Measurements from ENCODE around the gene KDM4B.

KDM4B gene

DNA sequence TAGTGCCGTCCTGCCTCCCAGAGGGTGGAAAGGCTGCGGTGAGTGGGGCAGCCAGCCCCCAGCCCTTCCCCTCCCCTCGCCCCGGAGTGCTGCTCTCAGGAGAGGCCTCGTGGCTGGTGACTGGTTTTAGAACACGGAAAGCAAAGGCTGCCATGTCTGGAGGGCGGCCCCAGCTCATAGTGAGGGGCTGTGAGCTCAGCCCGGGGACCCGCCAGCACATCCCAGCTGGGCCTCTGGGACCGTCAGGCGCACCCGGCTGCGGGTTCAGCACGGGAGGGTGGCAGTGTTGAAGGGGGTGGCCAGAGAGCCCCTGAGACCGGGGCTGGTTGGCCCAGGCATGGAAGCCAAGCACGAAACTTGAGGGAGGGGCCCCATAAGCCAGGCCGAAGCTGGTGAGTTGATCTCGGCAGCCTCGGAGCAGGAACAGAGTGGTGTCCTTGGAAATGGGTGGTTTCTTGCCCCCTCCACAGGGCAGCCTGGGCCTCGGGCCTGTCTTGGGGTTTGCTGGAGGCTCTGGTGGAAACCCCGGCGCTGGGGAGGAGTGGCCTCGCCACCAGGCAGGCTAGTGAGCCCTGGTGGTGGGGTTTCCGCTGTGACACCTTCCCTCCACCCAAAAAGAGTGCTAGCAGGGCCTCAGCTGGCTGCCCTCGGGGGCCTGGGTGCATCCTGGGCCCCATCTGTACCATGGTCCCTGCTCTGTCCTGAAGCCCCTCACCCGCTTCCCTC is 157.7 kb downstream of the KDM4B start:
- DNase-seq: no peak

DNA sequence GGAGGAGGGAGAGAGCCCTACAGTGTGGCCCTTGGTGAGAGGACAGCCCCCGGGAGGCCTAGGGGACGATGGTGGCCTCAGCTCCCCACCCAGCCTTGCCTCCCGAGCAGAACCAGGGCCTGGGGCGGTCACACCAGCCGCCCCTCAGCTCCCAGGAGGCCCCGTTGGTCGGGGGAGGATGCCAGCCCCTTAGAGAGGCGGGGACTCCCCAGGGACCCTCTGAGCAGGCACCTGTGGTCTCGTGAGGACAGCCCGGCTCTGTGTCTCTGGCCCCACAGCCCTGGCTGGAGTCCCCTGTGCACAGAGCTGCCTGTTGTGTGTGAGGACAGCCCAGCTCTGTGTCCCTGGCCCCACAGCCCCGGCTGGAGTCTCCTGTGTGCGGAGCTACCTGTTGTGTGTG is 158.8 kb downstream of the KDM4B start:
- no peak for DNase-seq

DNA sequence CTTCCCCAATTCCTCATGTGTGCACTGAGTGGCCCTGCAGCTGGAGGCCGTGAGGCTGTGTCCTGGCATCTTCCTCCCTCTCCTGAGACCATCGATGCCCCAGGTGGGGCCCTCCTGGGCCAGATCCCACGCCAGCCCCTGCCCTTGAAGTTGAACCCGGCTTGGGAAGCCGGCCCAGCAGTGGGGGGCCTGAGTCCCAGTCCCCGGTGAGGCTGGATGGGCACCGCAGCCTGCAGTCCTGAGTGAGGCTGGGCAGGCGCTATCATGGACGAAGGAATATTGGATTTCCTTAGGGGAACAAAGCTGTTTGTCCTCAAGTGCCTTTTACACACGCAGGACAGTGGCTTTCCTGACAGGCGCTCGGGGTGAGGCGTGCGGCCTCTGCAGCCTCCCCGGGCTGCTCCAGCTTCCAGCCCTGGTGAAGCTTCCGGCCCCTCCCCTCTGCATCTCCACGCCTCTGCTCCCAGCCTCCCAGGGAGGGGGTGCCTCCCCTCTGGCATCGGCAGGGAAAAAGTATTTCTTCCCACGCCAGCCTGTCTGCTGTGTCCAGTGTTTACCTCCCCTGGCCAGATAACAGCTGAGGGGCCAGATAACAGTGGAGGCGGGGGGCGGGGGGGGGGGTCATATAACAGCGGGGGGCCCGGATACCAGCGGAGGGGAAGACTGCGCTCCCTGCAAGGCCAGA is 159.5 kb downstream of the KDM4B start:
- no peak for DNase-seq

DNA sequence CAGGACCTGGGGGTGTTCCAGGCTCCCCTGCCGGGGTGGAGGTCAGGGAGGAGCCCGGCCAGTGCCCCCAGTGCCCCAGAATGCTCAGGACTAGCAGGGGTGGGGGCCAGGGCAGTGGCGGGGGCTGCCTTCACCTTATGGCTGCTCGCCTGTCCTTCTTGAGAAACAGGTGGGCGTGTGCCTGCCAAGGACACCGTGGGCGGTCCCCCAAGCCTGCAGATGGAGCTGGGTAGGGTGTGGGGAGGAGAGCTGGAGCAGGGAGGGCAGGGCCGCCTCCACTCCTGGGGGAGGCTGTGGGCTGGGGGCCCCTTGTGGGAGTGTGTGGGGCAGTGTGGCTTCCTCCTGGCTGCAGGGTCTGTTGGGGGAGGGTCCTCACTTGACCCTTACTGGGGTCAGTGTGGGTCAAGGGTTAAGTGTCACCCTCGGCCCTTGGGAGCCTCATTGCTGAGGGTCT is 160.1 kb downstream of the KDM4B start:
- DNase-seq: no peak

DNA sequence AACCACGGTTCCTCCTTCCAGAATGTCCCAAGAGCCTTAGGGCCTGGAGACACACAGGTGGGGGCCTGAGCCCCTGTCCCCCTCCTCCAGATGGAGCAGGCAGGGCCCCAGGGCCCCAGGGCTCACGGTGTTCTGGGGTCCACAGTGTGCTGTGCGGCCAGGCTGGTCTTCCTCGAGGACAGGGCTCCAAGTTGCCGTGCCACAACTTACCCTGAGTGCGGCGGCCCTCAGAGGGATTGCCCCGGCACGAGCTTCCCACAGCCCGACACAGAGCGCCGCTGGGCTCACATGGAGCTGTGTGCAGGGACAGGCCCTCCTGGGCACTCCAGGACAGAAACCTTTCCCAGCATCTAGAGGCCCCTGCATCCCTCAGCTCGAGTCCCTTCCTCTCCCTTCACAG is 160.8 kb downstream of the KDM4B start:
- no peak for DNase-seq

DNA sequence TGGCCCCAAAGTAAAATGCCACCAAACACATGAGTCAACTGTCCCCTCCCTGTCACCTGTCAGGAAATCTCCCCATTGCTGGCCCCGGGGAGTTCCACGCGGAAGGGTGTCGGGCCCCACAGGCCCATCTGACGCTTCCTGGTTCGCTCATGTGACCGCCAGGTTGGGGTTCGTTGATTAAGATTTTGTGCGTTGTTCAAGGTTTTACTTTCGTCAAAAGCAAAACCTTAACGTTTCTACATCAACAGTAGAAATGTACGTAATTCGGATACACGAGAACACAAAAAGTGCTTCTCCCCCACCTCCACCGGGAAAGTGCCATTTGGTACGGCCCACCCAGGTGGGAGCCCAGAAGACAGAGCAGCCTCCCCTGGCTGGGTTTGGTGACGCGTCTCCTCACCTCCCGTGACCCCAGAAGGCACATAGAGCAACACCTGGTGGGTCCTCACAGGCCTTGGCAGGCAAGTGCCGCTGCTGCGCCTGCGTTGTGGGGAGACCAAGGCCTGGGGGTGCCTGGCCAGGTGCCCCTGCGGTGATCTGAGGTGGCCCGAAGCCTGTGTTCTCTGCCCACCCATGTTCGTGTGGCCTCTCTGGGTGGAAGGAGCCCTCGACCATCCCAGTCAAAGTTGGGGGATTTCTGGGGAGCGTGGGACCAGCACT is 161.6 kb downstream of the KDM4B start:
- DNase-seq: no peak

DNA sequence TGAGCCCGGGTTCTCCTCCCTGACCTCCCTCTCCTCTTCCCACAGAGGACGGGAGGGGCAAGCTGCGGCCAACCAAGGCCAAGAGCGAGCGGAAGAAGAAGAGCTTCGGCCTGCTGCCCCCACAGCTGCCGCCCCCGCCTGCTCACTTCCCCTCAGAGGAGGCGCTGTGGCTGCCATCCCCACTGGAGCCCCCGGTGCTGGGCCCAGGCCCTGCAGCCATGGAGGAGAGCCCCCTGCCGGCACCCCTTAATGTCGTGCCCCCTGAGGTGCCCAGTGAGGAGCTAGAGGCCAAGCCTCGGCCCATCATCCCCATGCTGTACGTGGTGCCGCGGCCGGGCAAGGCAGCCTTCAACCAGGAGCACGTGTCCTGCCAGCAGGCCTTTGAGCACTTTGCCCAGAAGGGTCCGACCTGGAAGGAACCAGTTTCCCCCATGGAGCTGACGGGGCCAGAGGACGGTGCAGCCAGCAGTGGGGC is 162.2 kb downstream of the KDM4B start:
- DNase-seq: no peak

DNA sequence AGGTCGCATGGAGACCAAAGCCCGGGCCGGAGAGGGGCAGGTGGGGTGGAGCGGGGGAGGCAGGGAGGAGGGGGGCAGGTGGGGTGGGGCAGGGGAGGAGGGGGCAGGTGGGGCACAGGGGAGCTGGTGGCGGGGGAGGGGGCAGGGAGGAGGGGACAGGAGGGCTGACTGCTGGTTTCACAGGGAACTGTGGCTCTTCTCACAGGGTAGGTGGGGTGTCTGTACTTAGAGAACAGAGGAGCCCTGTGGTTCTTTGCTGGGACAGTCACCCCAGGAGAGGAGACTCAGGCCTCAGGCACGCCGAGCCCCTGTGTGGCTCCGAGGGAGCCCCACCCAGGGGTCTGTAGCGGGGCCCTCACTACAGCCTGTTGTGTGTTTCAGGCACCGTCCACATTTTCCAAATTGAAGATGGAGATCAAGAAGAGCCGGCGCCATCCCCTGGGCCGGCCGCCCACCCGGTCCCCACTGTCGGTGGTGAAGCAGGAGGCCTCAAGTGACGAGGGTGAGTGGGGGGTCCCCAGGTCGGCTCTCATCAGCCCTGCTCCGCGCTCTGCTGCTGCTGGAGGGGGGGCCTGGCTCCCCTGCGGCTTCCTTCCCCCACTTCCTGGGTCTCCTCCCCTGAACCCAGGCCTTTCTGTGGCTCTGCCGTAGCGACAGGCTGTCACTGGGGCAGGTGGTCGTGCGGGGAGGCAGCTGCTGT is 162.7 kb downstream of the KDM4B start:
- no peak for DNase-seq

DNA sequence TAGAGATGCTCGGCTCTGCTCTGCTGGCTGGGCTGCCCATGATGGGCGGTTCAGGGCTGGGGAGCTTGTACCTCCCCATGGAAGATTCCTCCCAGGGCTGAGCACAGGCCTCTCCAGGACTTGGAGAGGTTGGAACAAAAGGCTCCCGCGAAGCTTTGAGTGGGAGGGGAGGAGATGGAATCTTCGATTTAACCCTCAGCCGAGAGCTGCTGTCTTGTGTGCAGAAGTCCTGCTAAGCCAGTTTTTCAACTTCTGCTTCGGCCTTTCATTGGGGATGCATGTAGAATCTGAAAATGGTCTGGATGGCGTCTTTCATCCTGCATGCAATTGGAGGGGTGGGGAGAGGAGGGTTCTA is 163.3 kb downstream of the KDM4B start:
- DNase-seq: no peak

DNA sequence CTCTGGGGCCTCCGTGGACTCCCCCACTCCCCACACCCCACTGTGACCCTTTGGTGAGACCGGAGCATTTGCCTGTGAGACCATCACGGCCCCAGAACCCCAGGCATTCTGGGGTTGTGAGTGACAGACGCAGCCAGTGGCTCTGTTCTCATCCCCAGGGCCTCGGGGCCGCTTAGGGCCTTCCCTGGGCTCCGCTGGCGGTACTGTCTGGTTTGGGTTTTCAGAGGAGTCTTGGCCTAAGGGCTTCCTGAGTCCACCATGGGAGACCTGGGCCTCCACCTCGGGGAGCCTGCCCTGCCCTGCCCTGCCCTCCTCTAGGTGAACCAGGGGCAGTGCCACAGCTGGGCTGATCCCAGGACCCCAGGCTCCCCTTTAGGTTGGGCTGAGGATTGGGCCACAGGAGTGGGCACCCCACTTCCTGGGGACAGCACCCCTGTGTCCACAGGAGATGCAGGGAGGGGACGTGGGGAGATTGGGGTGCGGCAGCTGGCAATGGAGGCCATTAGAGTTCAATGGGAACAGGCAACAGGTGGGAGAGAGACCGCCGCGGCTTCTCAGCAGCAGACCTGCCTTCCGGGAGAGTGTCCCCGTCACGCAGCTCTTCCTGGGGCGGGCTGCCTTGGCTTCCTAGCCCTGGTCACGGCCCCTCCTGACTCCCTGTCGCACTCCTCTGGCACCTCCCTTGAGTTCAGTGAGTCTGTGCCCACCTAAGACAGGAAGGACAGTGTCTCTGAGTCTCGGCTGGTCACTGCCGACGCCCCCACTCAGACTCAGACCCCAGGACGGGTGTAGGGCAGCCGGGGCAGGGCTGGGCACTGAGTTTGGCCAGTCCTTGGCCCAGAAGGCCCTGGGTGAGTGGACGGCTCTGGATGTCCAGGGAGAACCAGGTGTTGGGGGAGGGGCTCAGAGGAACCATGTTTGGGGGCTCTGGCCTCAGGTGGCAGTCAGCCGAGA is 164.1 kb downstream of the KDM4B start:
- no peak for DNase-seq

DNA sequence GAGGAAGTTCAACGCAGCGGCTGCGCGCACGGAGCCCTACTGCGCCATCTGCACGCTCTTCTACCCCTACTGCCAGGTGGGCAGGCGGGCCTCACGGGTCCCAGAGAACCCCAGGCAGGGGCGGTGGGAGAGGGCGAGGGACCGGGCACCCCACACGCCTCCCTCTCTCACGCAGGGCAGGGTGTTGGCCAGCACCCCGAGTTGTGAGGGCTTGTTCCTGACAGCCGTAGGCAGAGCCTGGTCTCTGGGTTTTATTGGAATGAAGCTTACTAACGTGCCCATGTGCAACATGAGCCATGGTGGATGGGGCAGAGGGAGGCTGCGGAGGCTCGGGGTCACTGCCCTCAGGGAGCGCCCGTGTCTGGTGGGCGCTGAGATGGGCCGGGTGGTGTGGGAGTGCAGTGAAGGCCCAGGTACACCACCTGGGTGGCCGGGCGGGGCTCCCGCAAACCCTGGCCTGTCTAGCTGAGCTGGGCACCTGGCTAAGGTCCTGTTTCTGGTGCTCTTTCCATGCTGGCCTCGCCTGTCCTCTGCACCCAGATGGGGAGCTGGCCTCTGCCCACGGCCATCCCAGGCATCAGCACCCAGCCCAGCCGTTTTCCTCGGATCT is 165.2 kb downstream of the KDM4B start:
- no peak for DNase-seq

DNA sequence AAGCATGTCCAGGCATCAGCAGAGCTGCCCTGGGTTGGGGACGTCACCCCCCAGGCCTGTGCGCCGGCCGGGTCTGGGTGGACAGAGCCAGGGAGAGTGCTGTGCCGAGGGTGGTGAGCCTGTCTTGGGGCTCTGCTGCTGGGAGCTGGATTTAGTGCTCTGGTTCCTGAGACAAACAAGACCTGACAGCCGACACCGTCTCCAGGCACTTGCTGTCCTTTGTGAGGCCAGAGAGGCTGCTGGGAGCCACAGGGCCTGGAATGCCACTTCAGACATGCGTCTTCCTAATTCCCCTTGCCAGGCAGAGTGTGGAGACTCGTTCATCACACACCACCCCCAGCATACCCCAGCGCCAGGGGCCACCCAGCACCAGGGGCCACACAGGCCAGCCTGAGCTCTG is 165.8 kb downstream of the KDM4B start:
- DNase-seq: no peak

DNA sequence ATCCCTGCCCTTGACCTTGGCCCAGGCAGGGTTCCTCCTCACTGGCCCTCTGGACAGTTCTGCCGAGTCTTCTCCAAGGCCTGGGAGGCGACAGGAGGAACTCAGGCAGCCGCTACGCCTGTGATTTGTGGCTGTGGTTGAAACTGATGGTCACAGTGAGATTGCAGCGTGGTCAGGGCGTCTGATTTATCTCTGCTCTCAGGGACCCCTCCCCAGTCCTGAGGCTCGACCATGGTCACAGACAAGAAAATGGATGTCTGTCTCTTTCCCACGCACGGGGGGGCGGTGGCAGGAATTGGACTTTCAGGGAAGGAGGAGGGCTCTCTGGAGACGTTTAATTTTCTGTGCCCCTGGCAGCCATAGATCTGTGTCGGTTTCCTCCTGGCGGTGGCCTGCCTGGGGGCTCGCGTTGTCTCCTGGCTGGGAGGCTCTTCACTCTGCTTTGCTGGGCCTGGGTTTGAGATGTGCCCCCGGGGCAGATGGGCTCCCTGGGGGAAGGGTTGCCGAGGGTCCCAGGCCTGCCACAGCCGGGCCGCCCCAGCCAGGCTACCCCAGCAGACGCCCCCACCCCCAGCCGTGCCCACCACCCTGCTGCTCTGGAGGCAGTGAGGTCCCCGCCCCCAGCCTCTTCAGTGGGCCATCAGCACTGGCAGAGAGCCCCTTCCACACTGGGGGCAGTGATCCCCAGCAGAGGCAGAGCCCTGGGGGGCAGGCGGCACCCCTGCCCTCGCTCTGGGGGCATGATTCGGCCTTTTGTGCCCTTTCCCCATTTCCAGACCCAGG is 167.4 kb downstream of the KDM4B start:
- DNase-seq: no peak

DNA sequence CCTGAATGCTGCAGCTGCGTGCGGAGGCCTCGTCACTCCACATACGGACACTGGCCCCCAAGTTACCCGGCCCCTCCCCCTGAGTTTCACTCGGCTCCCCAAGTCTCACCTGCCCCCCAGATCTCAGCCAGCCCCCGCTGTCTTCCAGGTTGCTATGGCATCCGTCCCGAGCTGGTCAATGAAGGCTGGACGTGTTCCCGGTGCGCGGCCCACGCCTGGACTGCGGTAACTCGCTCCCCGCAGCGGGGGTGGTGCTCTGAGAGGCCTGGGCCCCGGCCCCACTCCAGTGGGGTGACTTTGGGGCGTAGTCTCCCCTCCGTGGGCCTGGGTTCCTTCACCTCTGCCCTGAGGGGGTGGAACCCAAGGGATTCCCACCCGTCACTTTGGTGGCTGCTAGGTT is 168.2 kb downstream of the KDM4B start:
- no peak for DNase-seq

DNA sequence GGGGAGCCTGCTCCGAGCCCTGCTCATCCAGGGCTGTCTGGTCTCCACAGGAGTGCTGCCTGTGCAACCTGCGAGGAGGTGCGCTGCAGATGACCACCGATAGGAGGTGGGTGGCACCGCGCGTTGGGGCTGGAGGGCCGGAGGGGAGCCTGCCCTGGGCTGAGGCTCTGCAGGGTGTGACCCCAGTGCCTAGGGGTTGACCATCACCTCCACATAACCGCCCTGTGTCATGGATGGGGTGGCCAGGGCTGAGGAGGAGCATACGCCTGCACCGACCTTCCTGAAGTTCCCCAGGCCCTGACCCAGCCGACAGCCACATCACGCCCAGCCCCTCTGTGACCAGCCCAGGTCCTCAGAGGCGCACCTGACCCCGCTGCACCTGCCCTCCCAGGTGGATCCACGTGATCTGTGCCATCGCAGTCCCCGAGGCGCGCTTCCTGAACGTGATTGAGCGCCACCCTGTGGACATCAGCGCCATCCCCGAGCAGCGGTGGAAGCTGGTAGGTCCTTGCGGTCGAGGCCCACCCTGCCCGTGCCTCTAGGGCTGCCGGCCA is 168.7 kb downstream of the KDM4B start:
- DNase-seq: no peak

DNA sequence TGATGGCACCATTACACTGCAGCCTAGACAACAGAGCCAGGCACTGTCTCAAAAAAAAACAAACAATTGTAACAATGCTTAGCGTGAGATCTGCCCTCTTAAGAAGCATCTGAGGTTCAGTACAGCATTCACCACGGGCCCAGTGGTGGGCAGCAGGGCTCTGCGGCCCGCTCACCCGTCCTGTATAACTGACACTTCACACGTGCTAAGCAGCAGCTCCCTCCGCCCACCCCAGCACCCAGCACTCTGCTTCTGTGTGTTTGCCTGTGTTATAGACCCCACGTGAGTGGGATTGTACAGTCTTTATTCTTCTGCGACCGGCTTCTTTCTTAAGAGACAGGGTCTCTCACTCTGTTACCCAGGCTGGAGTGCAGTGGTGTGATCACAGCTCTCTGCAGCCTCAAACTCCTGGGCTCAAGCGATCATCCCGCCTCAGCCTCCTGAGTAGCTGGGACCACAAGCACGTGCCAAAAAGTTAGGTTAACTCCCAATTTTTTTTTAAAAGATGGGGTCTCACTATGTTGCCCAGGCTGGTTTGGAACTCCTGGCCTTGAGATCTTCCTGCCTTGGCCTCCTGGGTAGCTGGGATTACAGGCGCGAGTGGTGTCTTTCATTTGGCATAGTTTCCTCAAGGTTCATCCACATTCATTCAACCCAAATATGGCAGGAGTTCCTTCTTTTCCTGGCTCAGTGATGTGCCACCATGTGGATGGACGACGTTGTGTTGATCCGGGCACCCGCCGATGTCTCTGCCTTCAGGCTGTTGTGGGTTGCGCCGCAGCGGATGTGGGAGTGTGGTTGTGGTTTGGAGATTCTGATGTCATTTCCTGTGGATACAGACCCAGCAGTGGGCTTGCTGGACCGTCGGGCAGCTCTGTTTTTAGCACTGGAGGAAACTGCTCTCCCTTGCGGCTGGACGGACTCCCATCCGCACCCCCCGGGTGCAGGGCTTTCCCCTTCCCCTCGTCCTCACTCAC is 170.0 kb downstream of the KDM4B start:
- no peak for DNase-seq

DNA sequence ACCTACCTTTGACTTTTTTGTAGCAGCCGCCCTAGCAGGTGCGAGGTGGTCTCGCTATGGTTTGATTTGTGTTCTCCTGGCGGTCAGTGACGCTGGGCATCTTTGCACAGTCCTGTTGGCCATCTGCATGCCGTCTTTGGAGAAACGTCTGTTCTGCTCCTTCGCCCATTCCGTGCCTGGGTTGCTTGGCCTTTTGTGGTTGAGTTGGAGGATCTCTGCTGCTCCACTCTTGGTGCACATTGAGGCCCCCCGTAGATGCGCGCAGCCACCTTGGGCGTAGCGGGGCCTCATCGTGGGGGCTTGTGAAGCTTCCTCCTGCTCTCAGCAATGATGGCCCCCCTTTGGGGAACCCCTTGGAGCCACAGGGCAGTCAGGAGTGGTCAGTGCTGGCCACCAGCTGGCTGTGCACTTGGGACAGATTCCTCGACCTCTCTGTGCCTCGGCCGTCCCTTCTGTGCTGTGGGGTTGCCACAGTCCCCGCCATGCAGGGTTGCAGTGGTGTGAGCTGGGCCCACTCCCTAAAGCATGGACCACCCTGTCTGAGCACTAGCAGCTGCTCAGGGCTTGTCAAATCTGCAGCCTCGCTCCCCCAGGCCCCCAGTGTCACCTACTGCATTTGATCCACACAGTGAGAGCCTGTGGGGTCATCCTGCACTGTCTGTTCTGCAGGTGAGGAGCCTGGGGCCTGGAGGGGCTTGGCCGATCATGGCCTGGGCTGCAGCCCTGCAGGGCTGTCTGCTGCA is 170.8 kb downstream of the KDM4B start:
- no peak for DNase-seq

DNA sequence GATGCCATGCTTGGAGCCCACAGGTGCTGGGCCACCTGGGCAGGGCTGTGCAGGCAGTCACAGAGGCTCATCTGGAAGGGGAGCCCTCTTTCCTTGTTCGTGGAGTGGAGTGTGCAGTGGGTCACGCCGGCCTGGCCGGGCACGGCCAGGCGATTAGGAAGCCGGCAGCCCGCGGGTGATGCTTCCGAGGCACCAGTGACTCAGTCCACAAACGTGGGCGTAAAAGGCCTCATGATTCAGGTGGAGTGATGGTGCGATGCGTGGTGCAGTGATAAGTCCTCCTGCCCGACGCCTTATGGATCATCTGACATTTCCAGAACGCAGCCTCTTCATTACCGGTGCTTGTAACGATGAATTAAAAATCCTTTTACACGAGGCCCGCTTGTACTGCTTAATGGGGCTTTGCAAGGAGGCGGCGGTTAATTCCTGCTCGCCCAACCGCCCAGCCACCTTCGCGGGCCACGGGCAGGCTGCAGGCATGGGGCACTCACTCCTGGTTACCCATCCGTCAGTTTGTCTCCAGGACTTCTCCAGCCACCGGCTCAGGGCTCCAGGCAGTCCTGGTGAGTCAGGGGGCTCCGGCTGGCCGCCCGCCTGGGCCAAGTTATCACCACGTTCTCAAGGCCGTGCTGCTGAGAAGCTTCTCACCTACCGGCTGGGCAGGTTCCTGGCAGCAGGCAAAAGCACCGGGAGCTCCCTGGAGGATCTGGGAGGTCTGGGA is 172.4 kb downstream of the KDM4B start:
- no peak for DNase-seq
